NOMO-1 treated with dmso at 0.1 percent for 144 hours (cell line): ENCODE measurements around the gene CDO1.

Source experiments
- DNase-seq: peaks from one replicate; lab custom pipeline; 2025; ENCODE audit not compliant: unreplicated experiment; lab: John Stamatoyannopoulos, UW

CDO1 gene

DNA sequence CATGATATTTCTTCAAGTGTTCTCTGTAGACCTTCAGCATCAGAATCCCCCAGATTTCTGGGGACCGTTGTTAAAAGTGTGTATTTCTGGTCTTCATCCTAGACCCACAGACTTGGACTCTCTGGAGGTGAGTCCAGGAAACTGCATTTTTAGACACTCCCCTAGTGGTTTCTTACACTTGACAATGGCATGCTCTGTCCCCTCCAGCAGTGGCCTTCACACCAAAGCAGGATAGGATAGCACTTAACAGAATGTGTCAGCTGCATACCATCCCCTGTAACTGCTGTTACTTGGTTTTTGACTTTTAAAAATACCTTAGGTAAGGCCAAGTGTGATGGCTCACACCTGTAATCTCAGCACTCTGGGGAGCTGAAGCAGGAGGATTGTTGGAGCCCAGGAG, 20.8 kb downstream of the CDO1 start:
- DNase-seq = no peak

- no peak for DNase-seq
These were observed 28.0 kb downstream of the CDO1 start for GRCh38 chr5:115788440-115788839.

GRCh38 chr5:115787426-115787825, 29.0 kb downstream of the CDO1 start:
- DNase-seq = no peak

GRCh38 chr5:115785381-115786065, 30.9 kb downstream of the CDO1 start:
- DNase-seq = no peak

DNA sequence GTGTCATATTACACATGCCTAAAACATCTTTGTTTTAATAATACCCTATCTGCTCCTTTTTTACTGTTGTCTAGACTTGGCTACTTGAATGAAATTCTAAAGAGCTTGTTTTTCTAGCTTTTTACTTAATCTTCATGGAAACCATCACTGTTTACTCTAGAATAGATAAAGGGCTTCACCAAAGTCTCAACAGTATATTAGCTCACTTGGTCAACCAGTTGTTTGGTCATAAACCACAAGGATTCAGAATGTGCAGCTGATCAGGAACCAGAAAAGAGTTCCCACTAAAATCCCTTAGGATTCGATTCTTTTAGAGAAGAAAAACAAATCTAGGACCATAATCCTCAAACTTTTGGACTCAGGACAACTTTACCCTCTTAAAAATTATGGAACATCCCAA, 38.0 kb downstream of the CDO1 start:
- DNase-seq = no peak

GRCh38 chr5:115776989-115777388, 39.5 kb downstream of the CDO1 start:
- DNase-seq = no peak

- DNase-seq = no peak
These were observed 40.5 kb downstream of the CDO1 start for GRCh38 chr5:115775999-115776398.

DNA sequence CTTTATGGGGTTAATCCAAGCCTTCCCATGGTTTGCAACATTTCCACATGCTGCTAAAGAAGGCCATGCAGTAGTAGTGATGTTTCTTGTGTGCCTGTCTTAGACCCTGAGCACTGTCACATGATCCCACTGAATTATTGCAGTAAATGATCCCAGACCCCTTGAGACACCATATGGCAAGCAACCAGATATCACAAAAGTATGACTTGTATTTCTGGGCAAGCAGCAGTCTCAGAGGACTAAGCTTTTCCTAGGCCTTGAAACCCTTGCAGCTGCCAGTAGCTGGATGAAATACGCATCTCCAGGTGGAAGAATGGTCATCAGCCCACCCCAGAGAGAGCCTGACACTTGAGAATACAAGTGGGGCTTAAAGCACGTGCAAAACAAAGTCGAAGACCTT, 41.8 kb downstream of the CDO1 start:
- no peak for DNase-seq

- no peak for DNase-seq
These were observed 43.6 kb downstream of the CDO1 start for GRCh38 chr5:115772731-115773475.

DNA sequence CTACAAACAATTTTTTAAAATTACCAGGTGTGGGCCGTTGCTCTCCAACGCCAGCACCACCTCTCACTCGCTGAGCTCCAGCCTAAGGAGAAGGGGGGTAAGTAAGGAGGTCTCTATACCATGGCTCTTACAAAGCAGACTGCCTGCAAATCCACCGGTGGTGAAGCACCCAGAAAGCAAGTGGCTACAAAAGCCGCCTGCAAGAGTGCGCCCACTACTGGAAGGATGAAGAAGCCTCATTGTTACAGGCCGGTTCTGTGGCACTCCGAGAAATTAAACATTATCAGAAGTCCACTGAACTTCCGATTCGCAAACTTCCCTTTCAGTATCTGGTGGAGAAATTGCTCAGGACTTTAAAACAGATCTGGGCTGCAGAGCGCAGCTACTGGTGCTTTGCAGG, 46.0 kb downstream of the CDO1 start:
- no peak for DNase-seq

DNA sequence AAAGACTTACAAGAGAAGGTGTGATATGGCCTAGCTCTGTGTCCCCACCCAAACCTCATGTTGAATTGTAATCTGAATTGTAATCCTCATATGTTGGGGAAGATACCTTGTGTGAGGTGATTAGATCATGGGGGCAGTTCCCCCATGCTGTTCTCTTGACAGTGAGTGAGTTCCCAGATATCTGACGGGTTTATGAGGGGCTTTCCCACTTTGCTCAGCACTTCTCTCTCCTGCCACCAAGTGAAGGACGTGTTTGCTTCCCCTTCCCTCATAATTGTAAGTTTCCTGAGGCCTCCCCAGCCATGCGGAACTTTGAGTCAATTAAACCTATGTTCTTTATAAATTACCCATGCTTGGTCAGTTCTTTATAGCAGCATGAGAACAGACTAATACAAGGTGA, 49.0 kb downstream of the CDO1 start:
- DNase-seq = no peak

DNA sequence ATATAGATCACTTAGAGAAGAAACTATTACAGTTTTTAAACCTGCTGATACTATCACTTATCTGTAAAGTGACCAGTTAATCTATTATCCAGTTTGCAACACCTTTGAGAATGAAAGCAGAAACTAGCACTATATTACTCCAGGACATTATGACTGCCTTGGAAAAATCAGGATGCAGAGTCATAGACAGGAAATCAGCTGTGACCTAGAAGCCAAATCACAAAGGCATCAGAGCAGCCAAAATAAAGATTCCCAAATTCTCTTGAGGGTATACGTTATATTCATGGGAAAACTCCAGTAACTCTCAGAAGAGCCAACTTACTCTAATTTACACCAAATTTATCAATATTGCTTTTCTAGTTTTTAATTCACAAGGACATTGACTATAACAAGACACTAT, 49.9 kb downstream of the CDO1 start:
- no peak for DNase-seq

- no peak for DNase-seq
These were observed 58.1 kb downstream of the CDO1 start for GRCh38 chr5:115758356-115758755.

- DNase-seq = no peak
These were observed 60.8 kb downstream of the CDO1 start for GRCh38 chr5:115755675-115756074.
